ENCODE measurements around the gene GOLGA6D.
"Not testable (repeated sequence)": the region's sequence is repeated elsewhere in the genome, so short reads cannot be mapped to it uniquely, and the experiment has no call there.

GOLGA6D gene

DNA sequence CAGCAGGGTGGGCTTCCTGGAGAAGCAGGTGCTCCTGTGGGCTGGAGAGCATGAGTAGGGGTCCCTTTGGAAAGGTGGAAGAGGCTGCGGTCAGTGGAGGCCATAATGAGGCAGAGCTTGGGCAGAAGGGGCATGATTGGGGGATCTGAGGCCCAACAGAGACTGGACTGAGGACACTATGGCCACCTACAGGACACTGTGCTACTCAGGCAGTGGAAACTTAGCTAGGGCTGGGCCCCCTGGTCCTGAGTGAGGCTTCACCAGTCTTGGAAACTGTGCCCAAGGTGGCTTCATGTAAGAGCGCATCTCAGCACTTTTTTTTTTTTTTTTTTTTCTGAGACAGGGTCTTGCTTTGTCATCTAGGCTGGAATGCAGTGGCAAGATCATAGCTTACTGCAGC lies 46.9 kb downstream of the GOLGA6D start:
- DNase-seq (ENCODE audit: low spot score): no peak

DNA sequence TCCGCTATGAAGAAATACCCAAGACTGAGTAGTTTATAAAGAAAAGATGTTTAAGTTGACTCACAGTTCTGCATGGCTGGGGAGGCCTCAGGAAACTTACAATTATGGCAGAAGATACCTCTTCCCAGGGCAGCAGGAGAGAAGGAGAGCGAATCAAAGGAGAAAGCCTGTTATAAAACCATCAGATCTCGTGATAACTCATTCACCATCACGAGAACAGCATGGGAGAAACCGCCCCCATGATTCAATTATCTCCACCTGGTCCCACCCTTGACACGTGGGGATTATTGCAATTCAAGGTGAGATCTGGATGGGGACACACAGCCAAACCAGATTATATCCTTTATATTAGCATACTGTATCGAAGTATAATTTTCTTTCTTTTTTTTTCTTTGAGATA lies 49.5 kb downstream of the GOLGA6D start:
- peak; percentile 46 for DNase-seq (ENCODE audit: low spot score)

DNA sequence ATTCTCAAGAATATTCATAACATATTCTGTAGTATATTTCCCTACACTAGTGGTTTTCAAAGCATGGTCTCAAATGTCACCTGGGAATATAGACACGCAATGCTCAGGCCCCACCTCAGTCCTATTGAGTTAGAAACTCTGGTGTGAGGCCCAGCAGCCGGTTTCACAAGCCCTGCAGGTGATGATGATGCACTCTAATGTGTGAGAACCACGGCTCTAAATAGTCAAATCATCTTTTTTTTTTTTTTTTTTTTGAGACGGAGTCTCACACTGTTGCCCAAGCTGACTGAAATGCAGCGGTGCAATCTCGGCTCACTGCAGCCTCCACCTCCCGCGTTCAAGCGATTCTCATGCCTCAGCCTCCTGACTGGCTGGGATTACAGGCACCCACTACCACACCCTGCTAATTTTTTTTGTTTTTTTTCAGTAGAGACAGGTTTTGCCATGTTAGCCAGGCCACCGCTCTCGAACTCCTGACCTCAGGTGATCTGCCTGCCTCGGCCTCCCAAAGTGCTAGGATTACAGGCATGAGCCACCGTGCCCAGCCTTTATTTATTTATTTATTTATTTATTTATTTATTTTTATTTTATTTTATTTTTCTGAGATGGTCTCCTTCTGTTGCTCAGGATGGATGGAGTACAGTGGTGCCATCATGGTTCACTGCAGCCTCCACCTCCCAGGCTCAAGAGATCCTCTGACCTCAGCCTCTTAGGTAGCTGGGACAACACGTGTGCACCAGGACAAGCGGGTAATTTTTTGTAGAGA lies 51.2 kb downstream of the GOLGA6D start:
- not testable (repeated sequence) for DNase-seq (ENCODE audit: low spot score)

GRCh38 chr15:75335313-75335704 lies 52.7 kb downstream of the GOLGA6D start:
- DNase-seq (ENCODE audit: low spot score): no peak

DNA sequence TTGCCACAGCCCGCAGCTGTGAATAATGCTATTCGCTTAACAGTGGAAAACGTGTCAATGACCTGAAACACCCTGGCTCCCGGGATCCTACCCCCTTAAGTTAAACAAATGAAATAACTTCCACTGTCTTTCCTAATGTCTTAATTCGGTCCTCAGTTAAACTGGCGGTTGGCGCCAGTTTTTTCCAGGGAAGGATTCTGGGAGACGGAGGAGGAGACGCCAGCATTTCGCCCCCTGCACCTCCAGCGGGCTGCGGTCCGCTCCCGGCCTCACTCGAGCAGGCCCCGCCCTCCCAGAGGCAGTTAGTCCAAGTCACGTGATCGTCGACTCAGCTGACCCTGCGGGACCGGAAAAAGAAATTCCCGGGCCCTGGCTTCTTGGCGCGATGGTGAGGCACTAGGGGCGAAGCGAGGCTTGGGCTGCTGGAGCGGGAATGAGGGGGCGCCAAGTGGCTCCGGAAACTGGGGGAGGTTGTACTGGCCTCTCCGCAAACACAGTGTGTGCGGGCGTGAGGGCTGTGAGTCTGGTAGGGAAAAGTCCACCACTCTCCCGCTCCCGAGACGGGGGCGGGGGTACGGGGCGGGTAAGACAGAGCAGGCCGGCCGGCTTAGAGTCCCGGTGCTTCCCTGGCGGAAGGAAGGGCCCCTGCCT lies 53.2 kb downstream of the GOLGA6D start, which contains the start of gene COMMD4:
Gene COMMD4, plus strand, starts transcription at position 359 of the 651 bp plus-strand sequence. Its CDS starts 27 bp downstream, at position 386.
- peak; percentile 96 for DNase-seq (ENCODE audit: low spot score)

- no peak for DNase-seq (ENCODE audit: low spot score)
These were observed 56.1 kb downstream of the GOLGA6D start for GRCh38 chr15:75338661-75339240.

DNA sequence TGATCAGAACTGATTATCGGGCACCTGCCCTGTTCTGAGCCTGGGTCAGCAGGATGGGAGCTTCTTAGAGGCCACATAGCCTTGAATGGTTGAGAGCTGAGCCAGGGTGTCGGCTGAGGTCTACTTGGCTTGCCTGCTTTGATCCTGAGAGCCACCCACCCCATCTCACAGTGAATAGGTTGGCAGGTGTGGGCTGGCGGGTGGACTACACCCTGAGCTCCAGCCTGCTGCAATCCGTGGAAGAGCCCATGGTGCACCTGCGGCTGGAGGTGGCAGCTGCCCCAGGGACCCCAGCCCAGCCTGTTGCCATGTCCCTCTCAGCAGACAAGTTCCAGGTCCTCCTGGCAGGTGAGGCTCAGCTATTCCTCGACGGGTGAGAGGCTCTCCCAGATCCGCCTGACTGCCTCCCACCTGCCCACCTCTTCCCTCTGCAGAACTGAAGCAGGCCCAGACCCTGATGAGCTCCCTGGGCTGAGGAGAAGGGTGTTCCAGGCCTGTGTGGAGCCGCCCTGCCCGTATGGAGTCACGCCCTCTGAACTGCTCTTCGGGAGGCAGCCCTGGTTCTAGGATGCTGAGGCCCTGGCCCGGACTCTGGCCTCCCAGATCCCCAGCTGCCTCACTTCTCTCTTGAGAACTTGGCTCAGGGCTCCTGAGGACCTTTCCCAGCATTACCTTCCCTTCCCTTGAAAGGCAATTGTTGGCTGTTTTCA lies 57.1 kb downstream of the GOLGA6D start:
- no peak for DNase-seq (ENCODE audit: low spot score)

DNA sequence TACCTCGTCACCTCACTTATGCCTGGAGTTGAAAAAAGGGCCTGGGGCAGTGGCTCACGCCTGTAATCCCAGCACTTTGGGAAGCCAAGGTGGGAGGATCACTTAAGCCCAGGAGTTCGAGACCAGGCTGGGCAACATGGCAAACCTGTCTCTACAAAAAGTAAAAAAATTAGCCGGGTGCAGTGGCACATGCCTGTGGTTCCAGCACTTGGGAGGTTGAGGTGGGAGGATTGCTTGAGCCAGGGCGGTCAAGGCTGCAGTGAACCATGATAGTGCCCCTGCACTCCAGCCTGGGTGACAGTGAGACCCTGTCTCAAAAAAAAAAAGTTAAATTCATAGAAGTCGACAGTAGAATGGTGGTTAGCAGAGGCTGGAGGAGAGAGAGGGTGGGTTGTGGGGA lies 59.6 kb downstream of the GOLGA6D start:
- no peak for DNase-seq (ENCODE audit: low spot score)

GRCh38 chr15:75343953-75344352 lies 61.3 kb downstream of the GOLGA6D start:
- DNase-seq (ENCODE audit: low spot score): not testable (repeated sequence)

Small RNA genes lying within 50 kb of the gene (small RNA-seq; reads per million reads assigned to genes)
- gene AC068338.1 (0 reads per million in 2 experiments), gene RN7SL327P (0 reads per million in 2 experiments), gene RN7SL489P (0 reads per million in 2 experiments)

Data from SK-N-DZ (cell line).